Neuron (in vitro differentiated cells): ENCODE measurements around the gene LIME1.
A peak's percentile ranks its signal among the peaks of the same experiment; 100 is the strongest.
"Not testable (repeated sequence)": the region's sequence is repeated elsewhere in the genome, so short reads cannot be mapped to it uniquely, and the experiment has no call there.

Experiments
- H2AFZ ChIP-seq: one replicate; pipeline ENCODE4 v1.6.1; 2013; ENCODE audit warnings: low read depth, mild to moderate bottlenecking, inconsistent platforms, low read length, moderate library complexity
- H3K27me3 ChIP-seq: one replicate; pipeline ENCODE4 v1.6.1; 2013; ENCODE audit warnings: low read length; ENCODE audit not compliant: insufficient read depth
- H3K36me3 ChIP-seq: one replicate; pipeline ENCODE4 v1.6.1; 2013; ENCODE audit warnings: low read length; ENCODE audit not compliant: insufficient read depth
- H3K4me1 ChIP-seq: one replicate; pipeline ENCODE4 v1.6.1; 2013; ENCODE audit warnings: low read length; ENCODE audit not compliant: insufficient read depth
- H3K4me3 ChIP-seq: 2 replicates; pipeline ENCODE4 v1.5.1; 2013; ENCODE audit warnings: mild to moderate bottlenecking, low read length, moderate library complexity
- H3K9me3 ChIP-seq: one replicate; pipeline ENCODE4 v1.6.1; 2013; ENCODE audit warnings: low read length

The LIME1 gene

GRCh38 chr20:63708301-63709148, 27.9 kb upstream of the LIME1 start:
- Histone ChIP-seq H3K4me3 (peak overlapping the region; percentile 63), H3K27me3 (no peaks in the 10 kb centered on the region), H2AFZ (no peak overlapping the region), H3K4me1 (peaks cover 20% of the 10 kb centered on the region), H3K36me3 (peaks cover 62% of the 10 kb centered on the region), H3K9me3 (peaks cover 13% of the 10 kb centered on the region)

DNA sequence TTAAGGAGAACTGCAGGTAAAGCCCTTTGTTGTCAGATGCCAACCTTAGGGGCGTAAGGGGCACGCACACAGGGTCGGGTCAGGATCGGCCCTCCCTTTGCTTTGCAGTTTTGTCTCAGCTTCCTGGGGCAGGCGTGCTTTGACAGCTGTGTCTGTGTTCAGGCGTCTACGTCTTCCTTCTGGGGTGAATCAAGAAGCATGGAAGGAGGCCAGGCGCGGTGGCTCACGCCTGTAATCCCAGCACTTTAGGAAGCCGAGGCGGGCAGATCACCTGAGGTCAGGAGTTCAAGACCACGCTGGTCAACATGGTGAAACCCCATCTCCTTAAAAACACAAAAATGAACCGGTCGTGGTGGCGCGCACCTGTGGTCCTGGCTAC, 27.3 kb upstream of the LIME1 start:
- Histone ChIP-seq H3K4me1 (peaks cover 20% of the 10 kb centered on the region), H2AFZ (no peak overlapping the region), H3K4me3 (peak overlapping the region; percentile 63), H3K27me3 (no peaks in the 10 kb centered on the region), H3K9me3 (peaks cover 13% of the 10 kb centered on the region), H3K36me3 (peaks cover 57% of the 10 kb centered on the region)

DNA sequence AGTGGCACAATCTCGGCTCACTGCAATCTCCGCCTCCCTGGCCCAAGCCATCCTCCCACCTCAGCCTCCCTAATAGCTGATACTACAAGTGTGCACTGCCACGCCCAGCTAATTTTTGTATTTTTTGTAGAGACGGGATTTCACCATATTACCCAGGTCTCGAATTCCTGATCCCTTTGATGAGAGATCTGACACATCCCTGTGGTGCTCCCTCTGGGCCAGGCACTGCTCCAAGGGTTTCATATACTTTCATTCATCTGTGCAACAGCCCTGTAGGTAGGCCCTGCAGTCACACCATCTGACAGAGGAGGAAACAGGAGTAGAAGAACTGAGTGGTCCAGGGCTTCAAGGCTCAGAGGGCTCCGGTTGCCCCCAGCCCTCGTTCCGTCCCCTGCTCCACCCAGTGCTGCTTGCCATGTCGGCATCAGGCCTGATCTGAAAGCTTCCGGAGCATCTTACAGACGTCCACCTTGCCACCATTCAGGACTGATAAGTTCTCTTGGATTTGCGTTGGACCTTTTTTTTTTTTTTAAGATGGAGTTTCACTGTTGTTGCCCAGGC, 25.3 kb upstream of the LIME1 start:
- H3K9me3 ChIP-seq = peaks cover 21% of the 10 kb centered on the region
- no peak overlapping the region for H2AFZ ChIP-seq
- peaks cover 20% of the 10 kb centered on the region for H3K4me1 ChIP-seq
- no peak overlapping the region for H3K4me3 ChIP-seq
- H3K36me3 ChIP-seq = peaks cover 48% of the 10 kb centered on the region
- no peaks in the 10 kb centered on the region for H3K27me3 ChIP-seq

DNA sequence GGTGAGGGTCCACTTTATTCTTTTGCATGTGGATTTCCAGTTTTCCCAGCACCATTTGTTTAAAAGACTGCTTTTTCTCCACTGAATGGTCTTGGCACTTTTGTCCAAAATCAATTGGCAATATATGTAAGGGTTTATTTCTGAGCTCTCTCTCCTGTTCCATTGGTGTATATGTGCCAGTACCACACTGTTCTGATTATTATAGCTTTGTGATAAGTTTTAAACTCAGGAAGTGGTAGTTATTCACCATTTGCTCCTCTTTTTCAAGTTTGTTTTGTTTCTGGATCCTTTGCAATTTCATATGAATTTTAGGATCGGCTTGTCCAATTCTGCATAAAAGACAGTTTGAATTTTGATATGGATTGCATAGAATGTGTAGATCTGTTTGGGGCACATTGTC, 24.3 kb upstream of the LIME1 start:
- no peak overlapping the region for H3K4me3 ChIP-seq
- no peak overlapping the region for H2AFZ ChIP-seq
- H3K4me1 ChIP-seq = peaks cover 13% of the 10 kb centered on the region
- H3K36me3 ChIP-seq = peaks cover 50% of the 10 kb centered on the region
- no peaks in the 10 kb centered on the region for H3K27me3 ChIP-seq
- H3K9me3 ChIP-seq = peaks cover 21% of the 10 kb centered on the region

DNA sequence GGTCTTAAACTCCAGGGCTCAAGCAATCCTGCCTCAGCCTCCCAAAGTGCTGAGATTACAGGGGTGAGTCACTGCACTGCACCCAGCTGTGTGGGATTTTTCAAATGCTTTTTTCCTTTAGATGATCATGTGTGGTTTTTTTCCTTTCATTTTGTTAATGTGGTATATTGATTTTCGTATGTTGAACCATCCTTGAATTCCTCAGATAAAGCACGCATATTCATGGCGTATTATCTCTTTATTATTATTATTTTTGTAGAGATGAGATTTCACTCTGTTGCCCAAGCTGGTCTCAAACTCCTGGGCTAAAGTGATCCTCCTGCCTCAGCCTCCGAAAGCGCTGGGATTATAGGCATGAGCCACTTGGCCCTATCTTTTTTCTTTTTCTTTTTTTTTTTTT, 21.6 kb upstream of the LIME1 start:
- Histone ChIP-seq H3K9me3 (peaks cover 33% of the 10 kb centered on the region), H3K4me1 (no peaks in the 10 kb centered on the region), H2AFZ (no peak overlapping the region), H3K36me3 (peaks cover 52% of the 10 kb centered on the region), H3K27me3 (no peaks in the 10 kb centered on the region), H3K4me3 (no peak overlapping the region)

DNA sequence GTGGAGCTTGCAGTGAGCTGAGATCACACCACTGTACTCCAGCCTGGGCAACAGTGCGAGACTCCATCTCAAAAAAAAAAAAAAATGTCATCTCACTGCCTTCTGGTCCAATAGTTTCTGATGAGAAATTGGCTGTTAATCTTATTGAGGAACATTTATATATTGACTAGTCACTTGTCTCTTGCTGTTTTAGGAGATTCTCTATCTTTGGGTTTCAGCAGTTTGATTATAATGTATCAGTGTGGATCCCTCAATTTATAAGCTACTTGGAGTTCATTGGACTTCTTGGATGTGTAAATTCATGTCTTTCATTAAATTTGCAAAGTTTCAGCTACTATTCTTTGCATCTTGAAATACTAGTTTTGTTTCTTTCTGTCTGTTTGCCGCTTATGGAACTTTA, 17.5 kb upstream of the LIME1 start:
- Histone ChIP-seq H2AFZ (no peak overlapping the region), H3K36me3 (peaks cover 35% of the 10 kb centered on the region), H3K9me3 (peaks cover 20% of the 10 kb centered on the region), H3K4me1 (no peaks in the 10 kb centered on the region), H3K27me3 (no peaks in the 10 kb centered on the region), H3K4me3 (no peak overlapping the region)

DNA sequence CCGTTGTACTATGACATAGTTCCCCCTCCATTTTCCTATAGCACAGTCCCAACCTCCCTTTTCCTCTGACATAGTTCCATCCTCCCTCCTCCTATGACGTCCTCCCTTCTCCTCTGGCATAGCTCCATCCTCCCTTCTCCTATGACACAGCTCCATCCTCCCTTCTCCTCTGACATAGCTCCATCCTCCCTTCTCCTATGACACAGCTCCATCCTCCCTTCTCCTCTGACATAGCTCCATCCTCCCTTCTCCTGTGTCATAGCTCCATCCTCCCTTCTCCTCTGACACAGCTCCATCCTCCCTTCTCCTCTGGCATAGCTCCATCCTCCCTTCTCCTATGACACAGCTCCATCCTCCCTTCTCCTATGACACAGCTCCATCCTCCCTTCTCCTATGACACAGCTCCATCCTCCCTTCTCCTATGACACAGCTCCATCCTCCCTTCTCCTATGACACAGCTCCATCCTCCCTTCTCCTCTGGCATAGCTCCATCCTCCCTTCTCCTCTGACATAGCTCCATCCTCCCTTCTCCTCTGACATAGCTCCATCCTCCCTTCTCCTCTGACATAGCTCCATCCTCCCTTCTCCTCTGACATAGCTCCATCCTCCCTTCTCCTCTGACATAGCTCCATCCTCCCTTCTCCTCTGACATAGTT, 13.4 kb upstream of the LIME1 start:
- not testable (repeated sequence) for H3K27me3 ChIP-seq, H3K4me3 ChIP-seq, H2AFZ ChIP-seq, H3K4me1 ChIP-seq
- H3K36me3 ChIP-seq = peaks cover 21% of the 10 kb centered on the region
- H3K9me3 ChIP-seq = peaks cover 13% of the 10 kb centered on the region

DNA sequence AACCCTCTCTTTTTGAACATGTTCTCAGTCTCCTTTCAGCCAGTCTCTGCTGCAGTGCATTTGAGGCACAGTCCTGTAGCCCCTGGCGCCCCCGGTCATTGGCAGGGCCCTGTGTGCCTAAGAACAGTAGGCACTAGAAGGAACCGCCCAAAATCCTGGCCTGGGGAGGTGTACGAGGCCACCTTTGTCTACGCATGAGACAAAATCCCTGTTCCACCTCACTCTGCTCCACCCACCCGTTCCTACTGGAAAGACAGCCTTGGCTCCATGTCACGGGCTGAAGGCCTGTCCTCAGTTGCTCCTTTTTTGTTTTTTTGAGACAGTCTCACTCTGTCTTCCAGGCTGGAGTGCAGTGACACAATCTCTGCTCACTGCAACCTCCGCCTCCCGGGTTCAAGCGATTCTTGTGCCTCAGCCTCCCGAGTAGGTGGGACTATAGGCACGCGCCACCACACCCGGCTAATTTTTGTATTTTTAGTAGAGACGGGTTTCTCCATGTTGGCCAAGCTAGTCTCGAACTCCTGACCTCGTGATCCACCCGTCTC, 6.2 kb upstream of the LIME1 start:
- H3K4me1 ChIP-seq = not testable (repeated sequence)
- peaks cover 31% of the 10 kb centered on the region for H3K36me3 ChIP-seq

DNA sequence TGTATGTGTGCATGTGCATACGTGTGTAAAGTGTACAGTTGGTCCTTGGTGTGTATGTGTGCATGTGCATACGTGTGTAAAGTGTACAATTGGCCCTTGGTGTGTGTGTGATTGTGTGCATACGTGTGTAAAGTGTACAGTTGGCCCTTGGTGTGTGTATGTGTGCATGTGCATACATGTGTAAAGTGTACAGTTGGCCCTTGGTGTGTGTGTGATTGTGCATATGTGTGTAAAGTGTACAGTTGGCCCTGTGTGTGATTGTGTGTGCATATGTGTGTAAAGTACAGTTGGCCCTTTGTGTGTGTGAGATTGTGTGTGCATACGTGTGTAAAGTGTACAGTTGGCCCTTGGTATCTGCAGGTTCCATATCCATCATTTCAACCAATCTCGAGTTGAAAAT, 5.1 kb upstream of the LIME1 start:
- Histone ChIP-seq H3K4me1 (no peaks in the 10 kb centered on the region), H3K36me3 (peaks cover 34% of the 10 kb centered on the region), H3K9me3 (no peaks in the 10 kb centered on the region), H3K4me3 (no peak overlapping the region), H3K27me3 (no peaks in the 10 kb centered on the region), H2AFZ (no peak overlapping the region)

More for the DNA sequence above, 6.2 kb upstream of the LIME1 start:
- not testable (repeated sequence) for H3K9me3 ChIP-seq, H3K4me3 ChIP-seq, H2AFZ ChIP-seq, H3K27me3 ChIP-seq

GRCh38 chr20:63732118-63733095, 4.1 kb upstream of the LIME1 start:
- Histone ChIP-seq H3K36me3 (peaks cover 31% of the 10 kb centered on the region), H3K9me3 (no peaks in the 10 kb centered on the region), H3K4me3 (no peak overlapping the region), H2AFZ (no peak overlapping the region), H3K27me3 (no peaks in the 10 kb centered on the region), H3K4me1 (no peaks in the 10 kb centered on the region)

- peaks cover 31% of the 10 kb centered on the region for H3K36me3 ChIP-seq
- no peaks in the 10 kb centered on the region for H3K27me3 ChIP-seq
- H3K4me1 ChIP-seq = peaks cover under 1% of the 10 kb centered on the region
- H3K4me3 ChIP-seq = no peak overlapping the region
- H3K9me3 ChIP-seq = no peaks in the 10 kb centered on the region
- no peak overlapping the region for H2AFZ ChIP-seq
These were observed 3.3 kb upstream of the LIME1 start for GRCh38 chr20:63733117-63733516.

GRCh38 chr20:63733579-63734081, 2.8 kb upstream of the LIME1 start:
- H3K36me3 ChIP-seq = peaks cover 31% of the 10 kb centered on the region
- H3K4me1 ChIP-seq = peaks cover 6% of the 10 kb centered on the region
- H3K4me3 ChIP-seq = no peak overlapping the region
- H3K9me3 ChIP-seq = no peaks in the 10 kb centered on the region
- H2AFZ ChIP-seq = no peak overlapping the region
- H3K27me3 ChIP-seq = no peaks in the 10 kb centered on the region
